ENCODE measurements around the gene OMP. TPM values are rescaled to one million over a fixed set of nuclear protein-coding genes. Genes with fewer than 3 reads are reported as not detected.

The OMP gene
- total RNA-seq, 5 donors from 2014 or later (not counting 1 experiment from before 2014, with no cell fraction given) = 0.79 TPM; not detected in 4

DNA sequence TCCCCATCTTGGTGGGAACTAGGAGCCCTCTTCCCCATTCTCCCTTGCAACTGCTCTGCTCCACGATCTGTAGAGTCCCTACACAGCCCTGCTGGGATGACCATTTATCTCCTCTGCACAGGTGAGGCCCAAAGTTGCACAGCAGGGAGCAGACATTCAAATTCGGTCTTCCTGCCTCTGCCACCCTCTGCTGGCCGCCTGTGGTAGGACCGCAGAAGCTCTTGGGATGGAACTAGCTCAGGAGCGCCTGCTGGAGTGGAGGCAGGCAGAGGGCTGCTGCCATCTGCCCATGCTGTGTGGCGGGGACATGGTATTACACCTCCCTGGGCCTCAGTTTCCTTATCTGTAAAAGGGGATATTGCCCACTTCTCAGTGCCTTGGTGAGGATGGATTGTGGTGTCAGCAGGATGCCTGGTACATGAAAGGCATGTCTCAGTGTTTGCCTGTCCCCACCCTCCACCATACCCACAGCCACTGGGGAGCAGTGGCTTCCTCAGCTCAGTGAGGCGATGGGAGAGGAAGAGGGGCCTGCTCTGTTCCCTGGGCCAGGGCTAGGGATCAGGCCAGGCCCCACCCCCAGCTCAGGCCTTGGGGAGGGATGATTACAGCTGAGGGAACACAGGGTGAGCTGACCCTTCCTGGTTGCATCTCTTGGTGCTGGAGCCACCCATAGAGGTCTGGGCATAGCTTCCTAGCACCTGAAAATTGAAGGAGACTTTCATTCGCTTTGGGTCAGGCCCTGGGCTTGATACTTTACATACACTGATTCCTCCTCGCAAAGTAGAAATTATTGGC is 11.3 kb upstream of the OMP start:
- ChIA-PET POLR2A (interaction anchor here (0.6 kb wide), 2 partner anchors 44 kb away, joined by 3 to 4 read pairs; no protein-coding TSS in a partner anchor), CTCF (interaction anchor here (0.6 to 3.9 kb wide), 17 partner anchors 9 to 518 kb away, joined by 3 to 79 read pairs (median 5); partner anchors contain the start of gene MYO7A (in 1 of the 2))
- H3K4me3 Mint-ChIP-seq = no peak overlapping the region
- no peaks in the 10 kb centered on the region for H3K36me3 Mint-ChIP-seq
- Histone ChIP-seq H3K36me3 (ENCODE audit: control insufficient read depth in 2 of 2, extremely low read depth in 1 of 2, insufficient read depth in 1 of 2, low read length in 1 of 2) (peaks cover 0 to 7% of the 10 kb centered on the region in 2 donors), H3K27ac (ENCODE audit: low read length) (no peak overlapping the region), H3K9me3 (no peaks in the 10 kb centered on the region), H3K27me3 (replicated peaks in 1 of 2; ENCODE audit: control insufficient read depth in 2 of 2, extremely low read depth in 1 of 2, insufficient read depth in 2 of 2, low read length in 1 of 2) (peaks cover 0 to 5% of the 10 kb centered on the region in 2 experiments), H3K4me3 (ENCODE audit: control insufficient read depth in 1 of 2, extremely low read depth in 1 of 2, low read length in 1 of 2) (no peak overlapping the region), H3K4me1 (ENCODE audit: control insufficient read depth in 1 of 2, extremely low read depth in 1 of 2, insufficient read depth in 2 of 2, low read length in 2 of 2) (peaks cover 0 to 8% of the 10 kb centered on the region in 2 experiments)
- no peaks in the 10 kb centered on the region for H3K27me3 Mint-ChIP-seq
- peak; percentile 91 to 99 (median 95) for ATAC-seq (replicated peaks in 1 of 4)
- H3K27ac Mint-ChIP-seq = peak overlapping the region in 1 of 2 donors; percentile 70
- peaks cover 4 to 6% (median 4%) of the 10 kb centered on the region in 3 donors for H3K4me1 Mint-ChIP-seq
- peak; percentile 55 to 85 (median 74) for DNase-seq
- 25% methylated on average over 7 of the region's 9 CpGs for WGBS (ENCODE audit: insufficient coverage)
- no peaks in the 10 kb centered on the region for H3K9me3 Mint-ChIP-seq

DNA sequence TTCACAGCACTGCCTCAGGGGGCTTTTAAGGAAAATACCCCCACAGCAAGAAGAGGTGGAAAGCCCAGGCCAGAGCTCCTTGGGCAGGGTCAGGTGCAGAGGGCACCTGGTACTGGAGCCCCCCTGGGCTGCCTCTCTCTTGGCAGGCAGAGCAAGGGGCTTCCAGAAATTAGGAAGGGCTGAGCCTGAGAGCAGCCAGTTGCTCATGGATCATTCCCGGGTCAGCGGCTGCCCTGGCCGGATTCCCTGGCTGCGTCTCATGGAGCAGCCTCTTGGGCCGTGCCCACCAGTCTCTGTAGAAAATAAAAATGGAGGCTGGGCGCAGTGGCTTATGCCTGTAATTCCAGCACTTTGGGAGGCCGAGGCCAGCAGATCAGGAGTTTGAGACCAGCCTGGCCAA is 10.3 kb upstream of the OMP start:
- ChIA-PET POLR2A (no interaction called here), CTCF (interaction anchor here (1.2 to 3.9 kb wide), 7 partner anchors 10 to 172 kb away, joined by 5 to 79 read pairs (median 9); no protein-coding TSS in a partner anchor)
- no peaks in the 10 kb centered on the region for H3K36me3 Mint-ChIP-seq
- H3K9me3 ChIP-seq = no peaks in the 10 kb centered on the region
- peaks cover 0 to 5% of the 10 kb centered on the region in 2 experiments for H3K27me3 ChIP-seq (replicated peaks in 1 of 2; ENCODE audit: control insufficient read depth in 2 of 2, extremely low read depth in 1 of 2, insufficient read depth in 2 of 2, low read length in 1 of 2)
- no peak overlapping the region for H3K4me3 ChIP-seq (ENCODE audit: control insufficient read depth in 1 of 2, extremely low read depth in 1 of 2, low read length in 1 of 2)
- peaks cover 0 to 8% of the 10 kb centered on the region in 2 experiments for H3K4me1 ChIP-seq (ENCODE audit: control insufficient read depth in 1 of 2, extremely low read depth in 1 of 2, insufficient read depth in 2 of 2, low read length in 2 of 2)
- H3K4me1 Mint-ChIP-seq = peaks cover 4 to 6% (median 4%) of the 10 kb centered on the region in 3 donors
- H3K36me3 ChIP-seq (ENCODE audit: control insufficient read depth in 2 of 2, extremely low read depth in 1 of 2, insufficient read depth in 1 of 2, low read length in 1 of 2) = peaks cover 0 to 7% of the 10 kb centered on the region in 2 donors
- WGBS (ENCODE audit: insufficient coverage) = 83% methylated on average over 1 of the region's 7 CpGs
- ATAC-seq (replicated peaks in 1 of 4) = no peak
- no peaks in the 10 kb centered on the region for H3K9me3 Mint-ChIP-seq
- H3K27me3 Mint-ChIP-seq = no peaks in the 10 kb centered on the region
- no peak overlapping the region for H3K27ac ChIP-seq (ENCODE audit: low read length)
- no peak overlapping the region for H3K4me3 Mint-ChIP-seq
- no peak overlapping the region for H3K27ac Mint-ChIP-seq
- DNase-seq = no peak

DNA sequence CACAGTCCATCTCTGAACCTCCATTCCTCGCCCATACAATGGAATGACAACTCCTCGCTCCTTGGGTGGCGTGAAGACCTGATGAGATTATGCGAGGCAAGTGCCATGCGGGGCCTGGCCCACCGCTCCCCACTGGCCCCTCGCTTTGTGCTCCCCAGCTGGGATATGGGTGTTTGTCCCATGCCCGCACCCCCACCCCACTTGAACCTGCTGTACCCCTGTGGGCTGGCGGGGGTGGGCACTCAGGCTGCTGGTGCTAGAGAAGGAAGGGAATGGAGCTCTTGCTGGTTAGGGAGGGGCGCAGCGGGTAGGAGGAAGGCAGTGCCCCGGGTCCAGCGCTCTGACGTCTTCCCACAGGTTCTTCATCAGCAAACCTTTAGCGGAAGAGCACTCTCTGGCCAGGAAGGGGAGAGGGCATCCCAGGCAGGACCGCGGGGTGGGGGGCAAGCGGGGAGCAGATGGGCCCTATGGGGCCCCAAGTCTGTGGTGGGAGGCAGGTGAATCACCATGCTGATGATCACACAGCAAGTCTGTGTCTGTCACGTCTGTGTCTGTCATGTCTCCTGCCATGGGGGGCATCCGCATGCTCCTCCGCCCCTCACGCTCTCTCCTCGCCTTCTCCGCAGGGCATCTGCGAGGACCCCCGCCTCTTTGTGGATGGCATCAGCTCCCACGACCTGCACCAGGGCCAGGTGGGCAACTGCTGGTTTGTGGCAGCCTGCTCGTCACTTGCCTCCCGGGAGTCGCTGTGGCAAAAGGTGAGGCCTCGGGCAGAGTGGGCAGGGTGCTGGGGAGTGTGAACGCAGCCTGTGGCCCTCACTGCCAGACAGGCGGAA is 9.4 kb upstream of the OMP start:
- Mint-ChIP-seq H3K27me3 (no peaks in the 10 kb centered on the region), H3K4me1 (peaks cover 4 to 6% (median 4%) of the 10 kb centered on the region in 3 donors), H3K9me3 (no peaks in the 10 kb centered on the region), H3K4me3 (no peak overlapping the region), H3K27ac (no peak overlapping the region), H3K36me3 (no peaks in the 10 kb centered on the region)
- peaks cover 0 to 5% of the 10 kb centered on the region in 2 experiments for H3K27me3 ChIP-seq (replicated peaks in 1 of 2; ENCODE audit: control insufficient read depth in 2 of 2, extremely low read depth in 1 of 2, insufficient read depth in 2 of 2, low read length in 1 of 2)
- H3K27ac ChIP-seq (ENCODE audit: low read length) = no peak overlapping the region
- no peak for DNase-seq
- POLR2A ChIA-PET = no interaction called here
- no peak overlapping the region for H3K4me3 ChIP-seq (ENCODE audit: control insufficient read depth in 1 of 2, extremely low read depth in 1 of 2, low read length in 1 of 2)
- H3K4me1 ChIP-seq (ENCODE audit: control insufficient read depth in 1 of 2, extremely low read depth in 1 of 2, insufficient read depth in 2 of 2, low read length in 2 of 2) = peaks cover 0 to 8% of the 10 kb centered on the region in 2 experiments
- 86% methylated on average over 23 of the region's 33 CpGs for WGBS (ENCODE audit: insufficient coverage)
- ATAC-seq (replicated peaks in 1 of 4) = no peak
- peaks cover 0 to 7% of the 10 kb centered on the region in 2 donors for H3K36me3 ChIP-seq (ENCODE audit: control insufficient read depth in 2 of 2, extremely low read depth in 1 of 2, insufficient read depth in 1 of 2, low read length in 1 of 2)
- CTCF ChIA-PET = interaction anchor here (0.5 to 2.1 kb wide), 3 partner anchors 29 to 173 kb away, joined by 3 to 6 read pairs (median 6); no protein-coding TSS in a partner anchor
- H3K9me3 ChIP-seq = no peaks in the 10 kb centered on the region

DNA sequence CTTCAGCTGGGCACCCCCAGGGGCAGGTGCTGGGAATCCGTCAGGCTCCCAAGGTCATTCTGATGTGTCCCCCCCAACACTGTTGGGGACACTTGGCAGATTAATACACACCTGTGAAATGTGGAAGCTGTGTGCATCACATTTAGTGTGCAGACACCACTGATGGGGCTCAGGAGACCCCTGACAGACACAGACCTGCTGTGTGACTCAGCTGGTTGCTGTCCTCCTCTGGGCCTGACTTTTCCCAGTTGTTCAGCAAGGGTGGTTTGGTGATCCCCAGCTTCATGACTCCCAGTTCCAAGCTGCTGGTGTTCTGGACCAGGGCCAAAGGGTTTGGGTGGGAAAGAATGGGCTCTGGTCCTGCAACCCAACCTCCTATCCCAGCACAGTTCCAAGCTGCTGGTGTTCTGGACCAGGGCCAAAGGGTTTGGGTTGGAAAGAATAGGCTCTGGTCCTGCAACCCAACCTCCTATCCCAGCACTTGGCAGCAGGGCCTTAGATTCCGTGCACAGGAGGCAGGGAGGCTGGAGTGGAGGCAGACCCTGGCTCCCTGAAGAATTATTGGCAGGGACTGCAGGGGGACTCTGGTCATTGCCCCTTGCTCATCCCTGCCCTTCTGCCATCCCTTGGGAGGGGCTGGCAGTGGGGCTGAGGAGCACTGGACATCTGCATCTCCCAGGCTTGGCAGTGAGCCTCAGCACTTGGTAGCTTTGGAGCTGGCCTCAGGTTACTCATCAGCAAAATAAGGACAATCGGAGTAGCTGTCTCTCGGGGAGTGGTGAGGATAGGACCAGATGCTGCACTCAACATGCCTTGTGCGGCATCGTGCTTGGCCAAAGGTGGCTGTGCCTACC is 8.4 kb upstream of the OMP start:
- Mint-ChIP-seq H3K27me3 (no peaks in the 10 kb centered on the region), H3K4me3 (no peak overlapping the region), H3K27ac (no peak overlapping the region)

DNA sequence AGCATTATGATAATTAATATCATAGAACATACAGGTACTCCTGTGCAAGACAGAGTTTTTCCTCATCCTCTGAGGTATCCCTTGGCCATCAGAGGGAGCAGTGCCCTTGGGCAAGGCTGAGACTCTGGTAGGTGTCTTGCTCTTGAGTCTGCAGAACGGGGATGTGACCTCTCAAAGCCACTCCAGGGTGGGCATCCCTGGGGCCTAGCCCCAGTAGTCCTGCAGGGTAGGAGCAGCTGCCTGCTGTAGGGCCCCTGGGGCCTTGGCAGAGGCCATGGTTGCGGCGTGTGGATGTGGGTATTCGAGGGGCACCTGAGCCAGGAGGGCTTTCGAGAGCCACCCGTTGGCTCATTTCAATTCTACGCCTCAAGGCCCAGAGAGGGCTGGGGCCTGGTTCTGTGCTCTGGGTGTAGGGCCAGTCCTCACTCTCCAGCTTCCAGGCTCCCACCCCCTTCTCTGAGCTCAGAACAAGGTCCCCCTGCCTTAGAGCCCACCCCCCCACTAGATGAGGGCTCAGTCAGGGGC is 7.7 kb upstream of the OMP start:
- POLR2A ChIA-PET = no interaction called here
- no peak overlapping the region for H3K4me3 Mint-ChIP-seq
- Histone ChIP-seq H3K27me3 (replicated peaks in 1 of 2; ENCODE audit: control insufficient read depth in 2 of 2, extremely low read depth in 1 of 2, insufficient read depth in 2 of 2, low read length in 1 of 2) (peaks cover 0 to 5% of the 10 kb centered on the region in 2 experiments), H3K27ac (ENCODE audit: low read length) (no peak overlapping the region), H3K9me3 (no peaks in the 10 kb centered on the region), H3K4me3 (ENCODE audit: control insufficient read depth in 1 of 2, extremely low read depth in 1 of 2, low read length in 1 of 2) (no peak overlapping the region), H3K4me1 (ENCODE audit: control insufficient read depth in 1 of 2, extremely low read depth in 1 of 2, insufficient read depth in 2 of 2, low read length in 2 of 2) (peaks cover 0 to 8% of the 10 kb centered on the region in 2 experiments), H3K36me3 (ENCODE audit: control insufficient read depth in 2 of 2, extremely low read depth in 1 of 2, insufficient read depth in 1 of 2, low read length in 1 of 2) (peaks cover 0 to 7% of the 10 kb centered on the region in 2 donors)
- CTCF ChIA-PET = no interaction called here
- H3K9me3 Mint-ChIP-seq = no peaks in the 10 kb centered on the region
- no peaks in the 10 kb centered on the region for H3K27me3 Mint-ChIP-seq
- H3K36me3 Mint-ChIP-seq = no peaks in the 10 kb centered on the region
- no peak overlapping the region for H3K27ac Mint-ChIP-seq
- H3K4me1 Mint-ChIP-seq = peaks cover 4 to 6% (median 4%) of the 10 kb centered on the region in 3 donors
- ATAC-seq (replicated peaks in 1 of 4) = no peak
- WGBS (ENCODE audit: insufficient coverage) = 95% methylated on average over 2 of the region's 7 CpGs
- no peak for DNase-seq

More for the DNA sequence above, 8.4 kb upstream of the OMP start:
- no peaks in the 10 kb centered on the region for H3K36me3 Mint-ChIP-seq
- peaks cover 0 to 8% of the 10 kb centered on the region in 2 experiments for H3K4me1 ChIP-seq (ENCODE audit: control insufficient read depth in 1 of 2, extremely low read depth in 1 of 2, insufficient read depth in 2 of 2, low read length in 2 of 2)
- peaks cover 0 to 5% of the 10 kb centered on the region in 2 experiments for H3K27me3 ChIP-seq (replicated peaks in 1 of 2; ENCODE audit: control insufficient read depth in 2 of 2, extremely low read depth in 1 of 2, insufficient read depth in 2 of 2, low read length in 1 of 2)
- no peaks in the 10 kb centered on the region for H3K9me3 Mint-ChIP-seq
- no CpG with 5 or more reads among the region's 6 CpGs for WGBS (ENCODE audit: insufficient coverage)
- H3K4me3 ChIP-seq (ENCODE audit: control insufficient read depth in 1 of 2, extremely low read depth in 1 of 2, low read length in 1 of 2) = no peak overlapping the region
- DNase-seq (no peak), ATAC-seq (replicated peaks in 1 of 4) (no peak)
- CTCF ChIA-PET = no interaction called here
- H3K4me1 Mint-ChIP-seq = peaks cover 4 to 6% (median 4%) of the 10 kb centered on the region in 3 donors
- H3K27ac ChIP-seq (ENCODE audit: low read length) = no peak overlapping the region
- H3K36me3 ChIP-seq (ENCODE audit: control insufficient read depth in 2 of 2, extremely low read depth in 1 of 2, insufficient read depth in 1 of 2, low read length in 1 of 2) = peaks cover 0 to 7% of the 10 kb centered on the region in 2 donors
- H3K9me3 ChIP-seq = no peaks in the 10 kb centered on the region
- POLR2A ChIA-PET = no interaction called here

Data from T-cell (primary cell).